HCT116 (cell line): Measurements from ENCODE around the gene TCP11. TPM values are rescaled to one million over a fixed set of nuclear protein-coding genes. Genes with fewer than 3 reads are reported as not detected.

ENCODE experiments used
- ATAC-seq: fragments of 200-7000 bp; cut with Tn5 transposase; 2 replicates; pipeline ENCODE4 v1.9.1; 2020; ENCODE audit warnings: mild to moderate bottlenecking, moderate library complexity
- BruUV-seq: library from RNA; stranded (reverse); fragments of 400-500 nt; replicated peaks from 2 replicates; lab custom pipeline; 2021; lab: Mats Ljungman, UMichigan
- CTCF ChIA-PET: fragments of 300-600 bp; sonication (Branson Sonifier 250); formaldehyde crosslinking; loops from one replicate; lab custom pipeline; 2021; ENCODE audit warnings: antibody characterized with exemption; lab: Charles Lee
- POLR2A ChIA-PET: fragments of 300-600, 350-600 bp; sonication (Branson Sonifier 250); formaldehyde crosslinking; loops from one replicate; lab custom pipeline; 2021; ENCODE audit warnings: antibody characterized with exemption; lab: Charles Lee
- RAD21 ChIA-PET, 2 experiments: fragments of 300-600 bp; sonication (Branson Sonifier 250); formaldehyde crosslinking; loops; one replicate each; lab custom pipeline; 2023; ENCODE audit warnings: low total read pairs in 2 of 2; ENCODE audit not compliant: uncharacterized antibody in 2 of 2, unreplicated experiment in 2 of 2, low non-redundant PET in 1 of 2; lab: Charles Lee
- DNase-seq: peaks from one replicate; pipeline ENCODE4 v3.0.0-alpha.2; 2010; ENCODE audit warnings: low read depth, low spot score
- H2AFZ ChIP-seq: fragments of 200-600 bp; shearing (Covaris generic), sonication (generic); 2 replicates; pipeline ENCODE4 v1.6.1; 2017; ENCODE audit warnings: low read depth, mixed run types, mixed read lengths, antibody characterized with exemption, low read length; ENCODE audit not compliant: poor library complexity, severe bottlenecking
- H3K27ac ChIP-seq: 2 replicates; pipeline ENCODE4 v1.5.1; 2012; ENCODE audit warnings: low read depth, low read length
- H3K27me3 ChIP-seq: fragments of 200-600 bp; sonication (generic); 2 replicates; pipeline ENCODE4 v1.6.1; 2016; ENCODE audit warnings: mixed run types, low read length, mixed read lengths; ENCODE audit not compliant: insufficient read depth
- H3K36me3 ChIP-seq, 2 experiments: fragments of 200-500 bp in 1 of 2; fragments of 200-600 bp in 1 of 2; sonication (Bioruptor generic) in 1 of 2; sonication (generic) in 1 of 2; 2 replicates each; pipeline versions ENCODE4 v1.5.1 to v1.6.1; 2014 to 2016; ENCODE audit warnings: low read length in 2 of 2, inconsistent platforms in 1 of 2, mixed read lengths in 1 of 2, mixed run types in 1 of 2; ENCODE audit not compliant: insufficient read depth in 2 of 2, control insufficient read depth in 1 of 2
- H3K4me1 ChIP-seq, 2 experiments: fragments of 200-600 bp in 1 of 2; sonication (generic) in 1 of 2; 2 replicates each; pipeline versions ENCODE4 v1.5.1 to v1.6.1; 2012 to 2017; ENCODE audit warnings: low read length in 2 of 2, inconsistent platforms in 1 of 2, mild to moderate bottlenecking in 1 of 2, mixed read lengths in 1 of 2, mixed run types in 1 of 2, moderate library complexity in 1 of 2; ENCODE audit not compliant: insufficient read depth in 2 of 2, control insufficient read depth in 1 of 2
- H3K4me2 ChIP-seq: fragments of 200-600 bp; sonication (generic); 2 replicates; pipeline ENCODE4 v1.6.1; 2017; ENCODE audit warnings: mixed run types, low read length, mixed read lengths
- H3K4me3 ChIP-seq, 2 experiments: fragments of 200-600 bp in 1 of 2; sonication (generic) in 1 of 2; replicated peaks in 1 of 2; 2 replicates each; pipeline ENCODE4 v1.5.1; 2011 to 2016; ENCODE audit warnings: low read length in 2 of 2, control low read depth in 1 of 2, low read depth in 1 of 2, mild to moderate bottlenecking in 1 of 2, mixed read lengths in 1 of 2, mixed run types in 1 of 2
- H3K79me2 ChIP-seq: fragments of 200-600 bp; sonication (generic); 2 replicates; pipeline ENCODE4 v1.6.1; 2017; ENCODE audit warnings: mild to moderate bottlenecking, mixed run types, low read length, moderate library complexity, mixed read lengths; ENCODE audit not compliant: insufficient read depth
- H3K9ac ChIP-seq: fragments of 200-600 bp; sonication (generic); 2 replicates; pipeline ENCODE4 v1.6.1; 2016; ENCODE audit warnings: low read length, mixed read lengths
- H3K9me2 ChIP-seq: fragments of 200-600 bp; sonication (generic), shearing (Covaris generic); 2 replicates; pipeline ENCODE4 v1.6.1; 2017; ENCODE audit warnings: mixed run types, mild to moderate bottlenecking, moderate library complexity; ENCODE audit not compliant: insufficient read depth
- H3K9me3 ChIP-seq, 2 experiments: fragments of 200-500 bp in 1 of 2; fragments of 200-600 bp in 1 of 2; sonication (Bioruptor generic) in 1 of 2; sonication (generic) in 1 of 2; 2 replicates each; pipeline ENCODE4 v1.6.1; 2014 to 2017; ENCODE audit warnings: low read length in 2 of 2, mixed read lengths in 2 of 2, inconsistent platforms in 1 of 2, low read depth in 1 of 2, mild to moderate bottlenecking in 1 of 2, mixed run types in 1 of 2, moderate library complexity in 1 of 2; ENCODE audit not compliant: control insufficient read depth in 1 of 2, insufficient read depth in 1 of 2
- H4K20me1 ChIP-seq: fragments of 200-600 bp; sonication (generic), shearing (Covaris generic); 2 replicates; pipeline ENCODE4 v1.6.1; 2017; ENCODE audit warnings: mixed run types, mild to moderate bottlenecking, moderate library complexity; ENCODE audit not compliant: insufficient read depth
- CBX3 ChIP-seq: IDR thresholded peaks from 2 replicates; pipeline ENCODE4 v1.6.1; 2012; ENCODE audit warnings: low read depth
- CTCF ChIP-seq, 3 experiments: fragments of 200-600 bp in 1 of 3; sonication (generic) in 1 of 3; IDR thresholded peaks in 2 of 3; conservative IDR thresholded peaks in 1 of 3; 2 replicates each; pipeline ENCODE4 v1.5.1; 2012 to 2017; ENCODE audit warnings: low read depth in 2 of 3, low read length in 2 of 3, antibody characterized with exemption in 1 of 3, borderline replicate concordance in 1 of 3, control low read depth in 1 of 3, mild to moderate bottlenecking in 1 of 3, mixed read lengths in 1 of 3, mixed run types in 1 of 3, moderate library complexity in 1 of 3; ENCODE audit not compliant: insufficient read depth in 1 of 3
- EZH2 ChIP-seq: fragments of 200-600 bp; sonication (generic); IDR thresholded peaks from 2 replicates; pipeline ENCODE4 v1.6.1; 2017; ENCODE audit warnings: antibody characterized with exemption, mixed run types
- EZH2phosphoT487 ChIP-seq: fragments of 200-600 bp; IDR thresholded peaks from 2 replicates; pipeline ENCODE4 v1.6.1; 2018; ENCODE audit warnings: antibody characterized with exemption, borderline replicate concordance
- FOSL1 ChIP-seq: IDR thresholded peaks from 2 replicates; pipeline ENCODE4 v1.6.1; 2012; ENCODE audit warnings: low read depth
- MAX ChIP-seq: IDR thresholded peaks from 2 replicates; pipeline ENCODE4 v1.6.1; 2012
- POLR2AphosphoS5 ChIP-seq: IDR thresholded peaks from 2 replicates; pipeline ENCODE4 v1.6.1; 2011; ENCODE audit warnings: mild to moderate bottlenecking, low read depth, low read length, moderate library complexity
- REST ChIP-seq: IDR thresholded peaks from 2 replicates; pipeline ENCODE4 v1.6.1; 2012; ENCODE audit warnings: low read depth
- SP1 ChIP-seq: IDR thresholded peaks from 2 replicates; pipeline ENCODE4 v1.6.1; 2012; ENCODE audit warnings: low read depth
- SRF ChIP-seq: IDR thresholded peaks from 2 replicates; pipeline ENCODE4 v1.6.1; 2012; ENCODE audit warnings: low read depth
- TCF7L2 ChIP-seq: IDR thresholded peaks from 2 replicates; pipeline ENCODE4 v1.7.0; 2011; ENCODE audit warnings: borderline replicate concordance, inconsistent platforms; ENCODE audit not compliant: insufficient read depth, insufficient read length; ENCODE audit errors: extremely low read depth
- YY1 ChIP-seq: IDR thresholded peaks from 2 replicates; pipeline ENCODE4 v1.6.1; 2011; ENCODE audit warnings: low read length, low read depth, moderate library complexity, mild to moderate bottlenecking; ENCODE audit not compliant: insufficient replicate concordance; ENCODE audit errors: extremely low read depth
- ZBTB33 ChIP-seq: IDR thresholded peaks from 2 replicates; pipeline ENCODE4 v1.6.1; 2011; ENCODE audit warnings: mild to moderate bottlenecking, low read length, moderate library complexity; ENCODE audit not compliant: insufficient replicate concordance; ENCODE audit errors: extremely low read depth
- ZFX ChIP-seq: fragments of 450-650 bp; IDR thresholded peaks from 2 replicates; pipeline ENCODE4 v1.6.1; 2017
- intact Hi-C: fragments of 100-400 bp; cut with micrococcal nuclease; formaldehyde crosslinking; loops from 2 replicates; pipeline ENCODE4 v1.10.0; 2022
- total RNA-seq: library from RNA; stranded (reverse); gene quantifications from one replicate; pipeline ENCODE4 v1.2.1, GENCODE V29; 2021; ENCODE audit not compliant: unreplicated experiment

TCP11 gene
- total RNA-seq, 1 experiment from 2014 or later, result not detected

- Histone ChIP-seq H3K9me2 (no peaks in the 10 kb centered on the region), H3K27me3 (no peaks in the 10 kb centered on the region), H3K36me3 (no peaks in the 10 kb centered on the region; a peak in 2 of 4 replicates), H3K79me2 (no peaks in the 10 kb centered on the region), H3K27ac (no peak overlapping the region), H3K9ac (no peak overlapping the region), H3K4me2 (no peak overlapping the region), H4K20me1 (no peaks in the 10 kb centered on the region), H3K4me3 (no peak overlapping the region), H3K4me1 (peaks cover 7% of the 10 kb centered on the region in 2 experiments), H2AFZ (no peak overlapping the region), H3K9me3 (no peaks in the 10 kb centered on the region)
- no TSS peak for BruUV-seq
- ChIA-PET POLR2A (no interaction called here), RAD21 (no interaction called here), CTCF (no interaction called here)
- DNase-seq (no peak), ATAC-seq (no peak)
- TF ChIP-seq SP1 (no peak), YY1 (no peak), ZBTB33 (no peak), CBX3 (no peak), REST (no peak), EZH2phosphoT487 (no peak), POLR2AphosphoS5 (no peak), CTCF (IDR thresholded peaks at IDR 0.05 in 2 of 3, conservative IDR thresholded peaks at IDR 0.05 in 1 of 3; ENCODE audit: borderline replicate concordance in 1 of 3, insufficient read depth in 1 of 3, low read depth in 2 of 3, low read length in 2 of 3) (no peak), SRF (no peak), ZFX (no peak), EZH2 (no peak), TCF7L2 (no peak), FOSL1 (no peak), MAX (no peak)
- intact Hi-C loops, result no loop called here
These were observed 49.6 kb downstream of the TCP11 start for GRCh38 chr6:35091346-35092083.
